ENCODE results near the gene VAV2. TPM values are rescaled to one million over a fixed set of nuclear protein-coding genes. Genes with fewer than 3 reads are reported as not detected.

The VAV2 gene
- polyA plus RNA-seq, 1 experiment: 9.0 TPM

DNA sequence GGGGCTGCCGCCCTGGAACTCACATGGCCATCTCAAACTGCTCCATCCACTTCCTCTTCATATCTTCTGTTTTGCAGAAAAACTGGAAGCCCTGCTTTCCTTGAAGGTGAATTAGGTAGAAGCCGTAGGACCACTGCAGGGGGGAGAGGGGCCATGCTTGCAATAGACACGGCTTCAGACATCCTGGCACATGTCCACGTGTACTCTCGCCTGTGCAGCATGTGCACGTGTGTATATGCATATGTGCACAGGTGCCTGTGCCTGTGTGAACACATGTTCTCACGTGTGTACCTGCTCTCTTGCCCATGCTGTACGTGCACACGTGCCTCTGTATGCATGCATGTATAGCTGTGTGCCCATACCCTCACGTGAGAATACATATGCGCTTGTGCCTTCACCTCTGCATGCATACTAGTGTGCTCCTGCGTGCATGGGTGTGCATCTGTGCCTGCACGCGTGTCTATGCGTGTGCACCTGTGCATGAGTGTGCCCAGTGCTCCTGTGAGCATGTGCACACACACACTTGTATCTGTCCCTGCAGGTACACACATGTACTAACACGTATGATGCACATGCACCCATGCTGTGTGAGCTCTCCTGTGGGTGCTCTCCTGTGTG lies 206.3 kb downstream of the VAV2 start:
- CTCF ChIA-PET: no interaction called here
- no peaks in the 10 kb centered on the region for H3K27me3 ChIP-seq (ENCODE audit: control insufficient read depth, insufficient read depth, low read length)

GRCh38 chr9:133784731-133785561 lies 207.2 kb downstream of the VAV2 start:
- H3K27me3 ChIP-seq (ENCODE audit: control insufficient read depth, insufficient read depth, low read length): no peaks in the 10 kb centered on the region
- CTCF ChIA-PET: interaction anchor here (1.1 to 5.4 kb wide), 3 partner anchors 9 to 210 kb away, joined by 3 to 119 read pairs (median 5); no protein-coding TSS in a partner anchor
- no peak overlapping the region for H3K4me3 ChIP-seq (ENCODE audit: low read depth, low read length)
- POLR2A ChIA-PET: no interaction called here
- no peak overlapping the region for H3K27ac ChIP-seq (ENCODE audit: low read depth, low read length)
- DNase-seq (ENCODE audit: low read depth, low spot score): no peak
- no peaks in the 10 kb centered on the region for H3K9me3 ChIP-seq (ENCODE audit: control insufficient read depth, insufficient read depth, low read length)
- TF ChIP-seq, protein P1, sequence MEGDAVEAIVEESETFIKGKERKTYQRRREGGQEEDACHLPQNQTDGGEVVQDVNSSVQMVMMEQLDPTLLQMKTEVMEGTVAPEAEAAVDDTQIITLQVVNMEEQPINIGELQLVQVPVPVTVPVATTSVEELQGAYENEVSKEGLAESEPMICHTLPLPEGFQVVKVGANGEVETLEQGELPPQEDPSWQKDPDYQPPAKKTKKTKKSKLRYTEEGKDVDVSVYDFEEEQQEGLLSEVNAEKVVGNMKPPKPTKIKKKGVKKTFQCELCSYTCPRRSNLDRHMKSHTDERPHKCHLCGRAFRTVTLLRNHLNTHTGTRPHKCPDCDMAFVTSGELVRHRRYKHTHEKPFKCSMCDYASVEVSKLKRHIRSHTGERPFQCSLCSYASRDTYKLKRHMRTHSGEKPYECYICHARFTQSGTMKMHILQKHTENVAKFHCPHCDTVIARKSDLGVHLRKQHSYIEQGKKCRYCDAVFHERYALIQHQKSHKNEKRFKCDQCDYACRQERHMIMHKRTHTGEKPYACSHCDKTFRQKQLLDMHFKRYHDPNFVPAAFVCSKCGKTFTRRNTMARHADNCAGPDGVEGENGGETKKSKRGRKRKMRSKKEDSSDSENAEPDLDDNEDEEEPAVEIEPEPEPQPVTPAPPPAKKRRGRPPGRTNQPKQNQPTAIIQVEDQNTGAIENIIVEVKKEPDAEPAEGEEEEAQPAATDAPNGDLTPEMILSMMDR (IDR thresholded peaks at IDR 0.05; ENCODE audit: low read depth, low read length): no peak

More for the DNA sequence above, 206.3 kb downstream of the VAV2 start:
- Histone ChIP-seq H3K27ac (ENCODE audit: low read depth, low read length) (no peak overlapping the region), H3K9me3 (ENCODE audit: control insufficient read depth, insufficient read depth, low read length) (no peaks in the 10 kb centered on the region), H3K4me3 (ENCODE audit: low read depth, low read length) (no peak overlapping the region)
- TF ChIP-seq, protein P1 (IDR thresholded peaks at IDR 0.05; ENCODE audit: low read depth, low read length): no peak
- no peak for DNase-seq (ENCODE audit: low read depth, low spot score)
- POLR2A ChIA-PET: no interaction called here

DNA sequence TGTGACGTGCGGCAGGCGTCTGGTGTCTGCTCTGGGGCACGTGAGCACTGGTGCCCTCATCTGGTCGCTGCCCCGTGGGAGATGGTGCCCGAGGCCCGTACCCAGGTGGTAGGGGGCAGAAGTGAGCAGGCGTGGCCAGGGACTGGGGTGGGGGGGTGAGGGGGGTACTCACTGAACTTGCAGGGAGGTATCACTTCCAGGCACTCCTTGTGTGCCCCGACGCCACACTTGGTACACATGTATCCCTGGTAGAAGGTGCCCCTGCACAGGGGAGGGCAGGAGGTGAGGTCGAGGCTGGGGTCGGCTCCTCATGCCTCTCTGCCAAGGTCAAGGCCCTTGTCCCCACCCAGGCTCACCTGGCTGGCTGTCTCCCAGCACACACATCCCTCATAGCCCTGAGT lies 208.8 kb downstream of the VAV2 start:
- ChIA-PET CTCF (interaction anchor here (1.1 to 5.4 kb wide), 11 partner anchors 10 to 250 kb away, joined by 3 to 119 read pairs (median 5); partner anchors contain the start of gene BRD3OS), POLR2A (no interaction called here)
- Histone ChIP-seq H3K4me3 (ENCODE audit: low read depth, low read length) (no peak overlapping the region), H3K27me3 (ENCODE audit: control insufficient read depth, insufficient read depth, low read length) (no peaks in the 10 kb centered on the region), H3K27ac (ENCODE audit: low read depth, low read length) (no peak overlapping the region), H3K9me3 (ENCODE audit: control insufficient read depth, insufficient read depth, low read length) (no peaks in the 10 kb centered on the region)
- no peak for DNase-seq (ENCODE audit: low read depth, low spot score)
- TF ChIP-seq, protein P1 (IDR thresholded peaks at IDR 0.05; ENCODE audit: low read depth, low read length): no peak

GRCh38 chr9:133782157-133783130 lies 209.7 kb downstream of the VAV2 start:
- ChIA-PET POLR2A (interaction anchor here (1.1 to 1.2 kb wide), 2 partner anchors 212 to 242 kb away, joined by 3 to 4 read pairs; partner anchors contain the start of gene BRD3OS), CTCF (interaction anchor here (0.5 to 5.4 kb wide), 26 partner anchors 8 to 877 kb away, joined by 3 to 119 read pairs (median 4); partner anchors contain the start of genes BRD3OS and WDR5)
- DNase-seq (ENCODE audit: low read depth, low spot score): peak; percentile 45
- Histone ChIP-seq H3K9me3 (ENCODE audit: control insufficient read depth, insufficient read depth, low read length) (no peaks in the 10 kb centered on the region), H3K4me3 (ENCODE audit: low read depth, low read length) (no peak overlapping the region), H3K27ac (ENCODE audit: low read depth, low read length) (no peak overlapping the region), H3K27me3 (ENCODE audit: control insufficient read depth, insufficient read depth, low read length) (no peaks in the 10 kb centered on the region)
- TF ChIP-seq, protein P1 (IDR thresholded peaks at IDR 0.05; ENCODE audit: low read depth, low read length): peak; percentile 88
